ENCODE data around the gene NGB.

NGB gene

GRCh38 chr14:77228056-77228455 is 43.0 kb downstream of the NGB start:
- no peak for DNase-seq

DNA sequence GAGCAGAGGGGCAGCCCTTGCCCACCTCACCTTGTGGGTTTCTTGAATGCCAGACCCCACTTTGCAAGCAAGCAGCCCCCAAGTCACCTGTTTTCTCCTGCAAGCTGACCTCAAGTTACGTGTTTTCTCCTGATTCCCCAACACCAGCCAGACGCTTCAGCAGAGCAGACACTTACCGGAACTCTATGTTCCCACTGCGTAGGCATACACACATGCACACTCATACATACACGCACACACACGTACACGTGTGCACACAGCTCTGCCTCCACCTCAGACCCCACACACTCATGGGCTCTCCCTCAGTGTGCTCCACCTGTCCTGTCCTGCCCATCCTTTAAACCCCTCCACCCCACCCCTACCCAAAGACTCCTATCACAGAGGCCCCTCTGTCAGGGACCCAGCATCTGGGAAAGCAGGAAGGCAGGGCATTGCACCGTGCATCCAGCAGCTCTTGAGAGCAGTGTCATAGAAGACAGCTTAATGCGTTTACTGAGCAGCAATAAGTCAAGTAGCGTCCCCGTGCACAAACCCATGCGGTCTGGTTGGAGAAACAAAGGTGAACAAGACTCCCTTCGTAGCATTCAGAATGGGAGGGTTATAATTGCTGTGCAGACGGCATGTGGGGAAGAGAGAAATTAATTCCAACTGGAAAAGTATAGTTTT is 45.0 kb downstream of the NGB start:
- no peak for DNase-seq

- DNase-seq, result no peak
Measured at GRCh38 chr14:77225254-77225653, 45.8 kb downstream of the NGB start.

- no peak for DNase-seq
Measured at GRCh38 chr14:77224212-77224611, 46.8 kb downstream of the NGB start.

- DNase-seq, result no peak
Measured at GRCh38 chr14:77222546-77223225, 48.3 kb downstream of the NGB start.

DNA sequence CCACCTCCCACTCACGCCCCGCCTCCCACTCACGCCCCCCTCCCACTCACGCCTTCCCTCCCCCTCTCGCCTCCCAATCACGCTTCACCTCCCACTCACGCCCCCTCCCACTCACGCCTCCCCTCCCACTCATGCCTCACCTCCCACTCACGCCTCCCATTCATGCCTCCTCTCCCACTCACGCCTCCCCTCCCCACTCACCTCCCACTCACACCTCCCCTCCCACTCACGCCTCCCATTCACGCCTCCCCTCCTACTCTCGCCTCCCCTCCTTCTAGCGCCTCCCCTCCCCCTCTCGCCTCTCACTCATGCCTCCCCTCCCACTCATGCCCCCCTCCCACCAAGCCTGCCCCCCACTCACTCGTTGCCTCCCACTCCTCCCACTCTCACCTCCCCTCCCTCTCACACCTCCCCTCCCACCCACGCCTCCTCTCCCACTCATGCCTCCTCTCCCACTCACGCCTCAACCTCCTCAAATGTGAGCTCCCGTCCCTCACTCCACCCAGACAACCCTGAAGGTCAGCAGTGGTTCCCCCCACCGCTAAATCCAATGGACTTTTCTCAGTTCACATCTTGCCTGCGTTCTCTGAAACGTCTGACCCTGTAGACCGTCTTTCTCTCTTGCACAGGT is 49.6 kb downstream of the NGB start:
- no peak for DNase-seq

- DNase-seq, result no peak
Measured at GRCh38 chr14:77220246-77221017, 50.6 kb downstream of the NGB start.

- no peak for DNase-seq
Measured at GRCh38 chr14:77219591-77219990, 51.4 kb downstream of the NGB start.

- DNase-seq, result no peak
Measured at GRCh38 chr14:77217551-77217950, 53.5 kb downstream of the NGB start.

All from T-helper 2 cell (primary cell).